Smooth muscle cell (in vitro differentiated cells): ENCODE results near the gene KCNIP2. TPM values are rescaled to one million over a fixed set of nuclear protein-coding genes. Genes with fewer than 3 reads are reported as not detected.

Source experiments
- DNase-seq: peaks from one replicate; lab custom pipeline; 2025; ENCODE audit not compliant: unreplicated experiment; lab: John Stamatoyannopoulos, UW
- H2AFZ ChIP-seq: fragments of 200-600 bp; sonication (generic); 2 replicates; pipeline ENCODE4 v1.6.0; 2016; ENCODE audit warnings: antibody characterized with exemption, low read depth, mild to moderate bottlenecking
- H3F3A ChIP-seq: fragments of 200-600 bp; sonication (generic); 2 replicates; pipeline ENCODE4 v1.6.0; 2017; ENCODE audit warnings: antibody characterized with exemption, low read depth
- H3K27ac ChIP-seq: fragments of 200-600 bp; sonication (generic); 2 replicates; pipeline ENCODE4 v1.5.1; 2016; ENCODE audit warnings: low read depth, mild to moderate bottlenecking
- H3K27me3 ChIP-seq: fragments of 200-600 bp; sonication (generic); 2 replicates; pipeline ENCODE4 v1.6.1; 2016; ENCODE audit warnings: low read depth, mild to moderate bottlenecking
- H3K36me3 ChIP-seq: fragments of 200-600 bp; sonication (generic); 2 replicates; pipeline ENCODE4 v1.5.1; 2016; ENCODE audit warnings: low read depth
- H3K4me1 ChIP-seq: fragments of 200-600 bp; sonication (generic); 2 replicates; pipeline ENCODE4 v1.5.1; 2016; ENCODE audit warnings: low read depth
- H3K4me2 ChIP-seq: fragments of 200-600 bp; sonication (generic); 2 replicates; pipeline ENCODE4 v1.6.0; 2016; ENCODE audit warnings: mild to moderate bottlenecking
- H3K4me3 ChIP-seq: fragments of 200-600 bp; sonication (generic); 2 replicates; pipeline ENCODE4 v1.5.1; 2016; ENCODE audit warnings: mild to moderate bottlenecking
- H3K79me2 ChIP-seq: fragments of 200-600 bp; sonication (generic); 2 replicates; pipeline ENCODE4 v1.6.0; 2016; ENCODE audit warnings: low read depth, mild to moderate bottlenecking
- H3K9ac ChIP-seq: fragments of 200-600 bp; sonication (generic); 2 replicates; pipeline ENCODE4 v1.6.0; 2016; ENCODE audit warnings: low read depth
- H3K9me3 ChIP-seq: fragments of 200-600 bp; sonication (generic); replicated peaks from 2 replicates; pipeline ENCODE4 v1.5.1; 2016; ENCODE audit warnings: low read depth
- H4K20me1 ChIP-seq: fragments of 200-600 bp; sonication (generic); 2 replicates; pipeline ENCODE4 v1.6.0; 2016; ENCODE audit warnings: low read depth
- WGBS: methylation state at CpG from one replicate; pipeline ENCODE4 v1.1.7; 2016; ENCODE audit warnings: low lambda C conversion rate; 5-methylcytosine and 5-hydroxymethylcytosine counted together
- polyA plus RNA-seq: library from polyadenylated mRNA; unstranded; fragments of >200 nt; fragmentation: Nextera tagmentation; extraction: Ambion mirVana; gene quantifications from 2 replicates; pipeline ENCODE4 v1.2.1, GENCODE V29; 2016
- total RNA-seq: library from RNA; depleted of rRNA; stranded (reverse); fragments of >200 nt; gene quantifications from 2 replicates; pipeline ENCODE4 v1.2.3, GENCODE V29; 2014
- TF ChIP-seq, protein P1 (sequence below): fragments of 200-600 bp; sonication (generic); IDR thresholded peaks from 2 replicates; pipeline ENCODE4 v1.5.1; 2017; ENCODE audit warnings: borderline replicate concordance, mild to moderate bottlenecking, antibody characterized with exemption; ENCODE audit not compliant: insufficient read depth, poor library complexity, severe bottlenecking

The KCNIP2 gene
- total and polyA plus RNA-seq, 2 experiments from 2014 or later: 0.87 to 3.9 TPM

DNA sequence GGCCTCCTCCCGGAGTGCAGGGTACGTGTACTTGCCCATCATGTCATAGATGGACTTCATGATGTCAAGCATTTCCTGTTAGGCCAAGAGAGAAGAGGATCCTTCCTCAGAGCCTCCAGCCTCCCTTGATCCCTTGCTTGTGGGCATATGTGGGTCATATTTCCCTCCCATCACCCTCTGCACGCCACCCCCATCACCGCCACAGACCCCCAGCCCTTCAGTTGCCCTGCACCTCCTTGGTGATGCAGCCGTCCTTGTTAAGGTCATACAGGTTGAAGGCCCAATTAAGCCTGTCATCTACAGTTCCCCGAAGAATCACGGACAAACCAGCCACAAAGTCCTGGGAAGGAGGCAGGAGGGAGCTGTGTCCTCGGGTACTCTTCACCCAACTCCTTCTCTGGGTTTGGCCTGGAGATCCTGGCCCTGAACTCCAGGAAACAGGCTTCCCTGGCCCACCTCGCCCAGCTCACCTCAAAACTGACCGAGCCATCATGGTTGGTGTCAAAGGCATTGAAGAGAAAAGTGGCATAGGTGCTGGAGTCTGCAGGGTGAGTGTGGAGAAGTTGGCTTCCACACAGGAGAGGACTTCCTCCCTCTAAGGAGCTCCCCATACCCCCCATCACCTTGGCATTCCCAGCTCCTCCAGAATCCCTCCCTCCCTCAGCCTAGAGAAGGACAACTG, 15.5 kb downstream of the KCNIP2 start:
- no peak for DNase-seq
- Histone ChIP-seq H3F3A (no peaks in the 10 kb centered on the region), H3K27me3 (no peaks in the 10 kb centered on the region), H3K27ac (no peak overlapping the region), H3K4me3 (no peak overlapping the region), H3K36me3 (no peaks in the 10 kb centered on the region), H3K9ac (no peak overlapping the region), H2AFZ (no peak overlapping the region), H3K4me2 (no peak overlapping the region), H4K20me1 (no peaks in the 10 kb centered on the region), H3K9me3 (no peaks in the 10 kb centered on the region), H3K79me2 (no peaks in the 10 kb centered on the region), H3K4me1 (peaks cover 10% of the 10 kb centered on the region)
- TF ChIP-seq, protein P1, sequence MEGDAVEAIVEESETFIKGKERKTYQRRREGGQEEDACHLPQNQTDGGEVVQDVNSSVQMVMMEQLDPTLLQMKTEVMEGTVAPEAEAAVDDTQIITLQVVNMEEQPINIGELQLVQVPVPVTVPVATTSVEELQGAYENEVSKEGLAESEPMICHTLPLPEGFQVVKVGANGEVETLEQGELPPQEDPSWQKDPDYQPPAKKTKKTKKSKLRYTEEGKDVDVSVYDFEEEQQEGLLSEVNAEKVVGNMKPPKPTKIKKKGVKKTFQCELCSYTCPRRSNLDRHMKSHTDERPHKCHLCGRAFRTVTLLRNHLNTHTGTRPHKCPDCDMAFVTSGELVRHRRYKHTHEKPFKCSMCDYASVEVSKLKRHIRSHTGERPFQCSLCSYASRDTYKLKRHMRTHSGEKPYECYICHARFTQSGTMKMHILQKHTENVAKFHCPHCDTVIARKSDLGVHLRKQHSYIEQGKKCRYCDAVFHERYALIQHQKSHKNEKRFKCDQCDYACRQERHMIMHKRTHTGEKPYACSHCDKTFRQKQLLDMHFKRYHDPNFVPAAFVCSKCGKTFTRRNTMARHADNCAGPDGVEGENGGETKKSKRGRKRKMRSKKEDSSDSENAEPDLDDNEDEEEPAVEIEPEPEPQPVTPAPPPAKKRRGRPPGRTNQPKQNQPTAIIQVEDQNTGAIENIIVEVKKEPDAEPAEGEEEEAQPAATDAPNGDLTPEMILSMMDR: no peak
- 98% methylated on average over 10 of the region's 10 CpGs for WGBS

DNA sequence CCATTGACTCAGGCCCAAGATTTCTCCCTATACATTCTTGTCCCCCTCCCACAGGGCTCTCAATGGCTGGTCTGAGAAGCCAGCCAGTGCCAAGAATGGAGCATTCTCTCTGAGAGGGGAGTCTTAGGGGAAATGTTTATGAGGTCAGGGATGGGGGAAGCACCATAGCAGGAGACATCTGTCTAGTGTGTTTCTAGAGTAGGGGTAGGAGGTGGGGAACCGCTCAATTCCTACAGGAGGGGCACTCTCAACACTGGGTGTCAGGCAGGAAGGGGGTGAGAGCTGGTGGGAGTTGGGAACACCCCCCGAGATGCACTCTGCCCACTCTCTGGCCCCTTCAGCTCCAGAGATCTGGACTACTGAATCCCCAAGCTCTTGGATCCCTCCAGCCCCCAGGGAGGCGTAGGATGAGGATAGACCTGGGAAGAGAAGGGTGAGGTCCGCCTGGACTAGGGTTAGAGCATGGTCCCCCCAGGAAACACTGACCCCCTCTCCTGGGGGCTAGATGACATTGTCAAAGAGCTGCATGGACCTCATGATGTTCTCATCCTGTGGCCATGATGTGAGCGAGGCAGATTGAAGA, 16.7 kb downstream of the KCNIP2 start:
- Histone ChIP-seq H3K9ac (no peak overlapping the region), H3K79me2 (no peaks in the 10 kb centered on the region), H2AFZ (no peak overlapping the region), H3F3A (no peaks in the 10 kb centered on the region), H3K4me1 (peaks cover 10% of the 10 kb centered on the region), H3K9me3 (no peaks in the 10 kb centered on the region), H3K4me2 (no peak overlapping the region), H3K4me3 (no peak overlapping the region), H4K20me1 (no peaks in the 10 kb centered on the region), H3K27me3 (no peaks in the 10 kb centered on the region), H3K27ac (no peak overlapping the region), H3K36me3 (no peaks in the 10 kb centered on the region)
- no peak for DNase-seq
- TF ChIP-seq, protein P1: no peak
- 96% methylated on average over 5 of the region's 5 CpGs for WGBS

DNA sequence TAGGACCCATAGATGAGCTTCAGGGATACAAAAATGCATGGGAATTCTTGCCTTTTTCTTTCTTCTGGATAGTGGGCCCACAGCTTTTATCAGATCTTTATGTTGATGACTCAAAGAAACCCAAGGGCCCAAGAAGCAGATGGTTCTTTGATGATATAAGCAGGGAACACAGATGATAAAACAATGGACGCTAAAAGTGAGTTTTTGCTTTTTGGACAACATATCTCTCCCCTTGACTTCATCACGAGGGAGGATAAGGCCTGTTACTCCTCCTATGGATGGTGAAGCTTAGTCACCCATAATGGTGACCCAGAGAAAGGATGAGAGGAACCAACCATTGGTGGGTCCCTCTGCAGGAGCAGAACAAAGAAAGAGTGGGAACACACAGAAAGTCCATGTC, 18.9 kb downstream of the KCNIP2 start:
- no peaks in the 10 kb centered on the region for H3F3A ChIP-seq
- H2AFZ ChIP-seq: no peak overlapping the region
- WGBS: 95% methylated on average over 2 of the region's 2 CpGs

More for the DNA sequence above, 18.9 kb downstream of the KCNIP2 start:
- Histone ChIP-seq H3K27ac (no peak overlapping the region), H3K4me2 (no peak overlapping the region), H3K27me3 (no peaks in the 10 kb centered on the region), H3K79me2 (no peaks in the 10 kb centered on the region), H3K4me3 (no peak overlapping the region), H3K4me1 (peaks cover 6% of the 10 kb centered on the region), H4K20me1 (no peaks in the 10 kb centered on the region), H3K9ac (no peak overlapping the region), H3K9me3 (no peaks in the 10 kb centered on the region), H3K36me3 (no peaks in the 10 kb centered on the region)
- TF ChIP-seq, protein P1: no peak
- no peak for DNase-seq
